GM21723 (cell line): ENCODE results near the gene IQCF5.
"Not testable (repeated sequence)": the region's sequence is repeated elsewhere in the genome, so short reads cannot be mapped to it uniquely, and the experiment has no call there.

Experiments used
- ATAC-seq: cut with Tn5 transposase; IDR thresholded peaks from one replicate; pipeline ENCODE4 v1.9.1; 2021; ENCODE audit warnings: mild to moderate bottlenecking, moderate library complexity; ENCODE audit not compliant: unreplicated experiment

IQCF5 gene

GRCh38 chr3:51869304-51869703 lies 6.1 kb downstream of the IQCF5 start:
- ATAC-seq, result no peak

GRCh38 chr3:51868896-51869295 lies 6.5 kb downstream of the IQCF5 start:
- not testable (repeated sequence) for ATAC-seq

- ATAC-seq, result no peak
Observed at GRCh38 chr3:51862886-51863285, 12.5 kb downstream of the IQCF5 start.

- no peak for ATAC-seq
Observed at GRCh38 chr3:51860703-51861665, 14.4 kb downstream of the IQCF5 start, which contains the start of gene IQCF2. IQCF2 (plus strand) TSS chr3:51861615; CDS start chr3:51861667, 52 bp downstream.

- not testable (repeated sequence) for ATAC-seq
Observed at GRCh38 chr3:51855411-51855810, 20.0 kb downstream of the IQCF5 start.

- ATAC-seq, result no peak
Observed at GRCh38 chr3:51845129-51845528, 30.3 kb downstream of the IQCF5 start.

GRCh38 chr3:51836606-51837005 lies 38.8 kb downstream of the IQCF5 start:
- no peak for ATAC-seq

GRCh38 chr3:51830836-51831385 lies 44.5 kb downstream of the IQCF5 start:
- no peak for ATAC-seq

GRCh38 chr3:51830345-51830744 lies 45.1 kb downstream of the IQCF5 start:
- ATAC-seq, result no peak

GRCh38 chr3:51828297-51828696 lies 47.1 kb downstream of the IQCF5 start:
- no peak for ATAC-seq
